ENCODE measurements around the gene WDR93. TPM values are rescaled to one million over a fixed set of nuclear protein-coding genes. Genes with fewer than 3 reads are reported as not detected.
A peak's percentile ranks its signal among the peaks of the same experiment; 100 is the strongest.
"Not testable (repeated sequence)": the region's sequence is repeated elsewhere in the genome, so short reads cannot be mapped to it uniquely, and the experiment has no call there.

Gene WDR93
- total RNA-seq, 1 experiment from 2014 or later = 0.35 TPM

DNA sequence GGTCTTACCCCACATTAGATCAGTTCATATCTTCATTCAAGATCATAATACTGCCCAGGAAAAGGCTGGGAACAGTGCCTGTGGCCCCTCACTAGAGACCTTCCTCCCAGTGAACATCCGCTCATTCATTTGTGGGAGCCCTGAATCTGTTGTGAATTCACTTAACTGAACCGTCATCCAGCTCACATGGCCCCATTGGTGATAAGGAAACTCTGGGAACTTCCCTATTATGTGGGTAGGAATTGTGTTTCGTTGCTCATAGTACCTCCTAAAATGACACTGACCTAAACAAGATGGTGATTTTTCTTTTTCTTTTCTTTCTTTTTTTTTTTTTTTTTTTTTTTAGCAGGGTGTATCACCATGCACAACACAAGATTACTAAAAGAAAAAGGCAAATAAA, 78.8 kb downstream of the WDR93 start:
- DNase-seq (ENCODE audit: low spot score) = no peak

DNA sequence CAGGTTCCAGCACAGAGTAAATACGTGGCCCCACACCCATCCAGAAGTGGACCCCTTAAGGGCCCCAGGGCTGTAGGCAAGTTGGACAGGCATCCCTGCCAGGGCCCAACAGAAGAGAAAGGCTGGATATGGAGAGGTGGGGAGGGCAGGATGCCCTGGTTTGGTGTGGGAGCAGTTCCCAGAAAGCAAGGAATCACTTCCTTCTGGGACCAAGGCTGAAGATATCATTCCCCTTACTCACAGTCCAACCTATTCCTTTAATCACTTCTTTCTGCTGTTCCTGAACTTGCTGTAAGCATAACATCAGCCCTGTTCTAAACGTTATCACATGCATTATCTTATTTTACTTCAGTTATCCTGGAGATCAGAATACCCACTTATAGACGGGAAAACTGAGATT, 79.4 kb downstream of the WDR93 start:
- no peak for DNase-seq (ENCODE audit: low spot score)

DNA sequence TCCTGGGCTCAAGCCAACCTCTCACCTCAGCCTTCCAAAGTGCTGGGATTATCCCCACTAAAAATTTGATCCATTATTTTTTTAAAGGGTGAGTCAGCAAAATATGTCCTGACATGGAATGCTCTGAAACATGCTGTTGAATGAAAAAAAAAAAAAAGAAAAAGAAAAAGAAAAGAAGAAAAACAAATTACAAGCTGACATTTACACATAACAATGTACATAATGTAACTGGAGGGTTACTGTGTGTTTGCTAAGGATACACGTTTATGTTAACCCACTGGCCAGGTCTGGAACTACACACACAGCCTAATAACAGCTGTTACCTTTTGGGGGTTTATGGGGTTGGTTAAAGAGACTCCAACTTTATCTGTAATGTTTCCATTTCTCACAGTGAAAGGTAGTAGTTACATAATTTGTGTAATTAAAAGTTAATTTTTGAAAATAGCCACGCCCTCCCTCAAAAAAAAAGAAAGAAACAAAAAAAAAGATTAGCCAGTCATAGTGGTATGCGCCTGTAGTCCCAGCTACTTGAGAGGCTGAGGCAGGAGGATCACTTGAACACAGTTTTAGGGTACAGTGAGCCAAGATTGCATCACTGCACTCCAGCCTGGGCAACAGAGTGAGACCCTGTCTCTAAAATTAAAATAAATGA, 82.4 kb downstream of the WDR93 start:
- peak; percentile 33 for DNase-seq (ENCODE audit: low spot score)

- DNase-seq (ENCODE audit: low spot score) = no peak
Measured at GRCh38 chr15:89774492-89774891, 83.9 kb downstream of the WDR93 start.

DNA sequence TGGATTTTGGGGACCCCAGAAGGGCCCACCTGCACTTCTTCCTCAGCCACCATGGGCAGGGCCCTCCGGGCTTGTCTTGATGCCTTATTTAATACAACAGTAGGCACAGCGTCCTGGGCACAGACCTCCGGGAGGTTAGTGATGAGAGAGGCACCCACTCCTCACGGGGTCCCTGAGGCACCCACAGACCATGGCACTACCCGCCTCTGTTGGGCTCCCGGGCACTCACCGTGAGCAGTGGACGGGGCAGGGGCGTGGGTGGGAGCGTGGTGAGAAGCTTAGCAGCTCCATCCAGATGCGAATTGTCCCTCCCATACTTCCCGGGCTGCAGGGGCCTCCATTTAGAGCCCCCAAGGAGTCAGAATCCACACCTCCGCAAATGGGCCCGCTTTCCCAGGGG, 85.2 kb downstream of the WDR93 start:
- no peak for DNase-seq (ENCODE audit: low spot score)

DNA sequence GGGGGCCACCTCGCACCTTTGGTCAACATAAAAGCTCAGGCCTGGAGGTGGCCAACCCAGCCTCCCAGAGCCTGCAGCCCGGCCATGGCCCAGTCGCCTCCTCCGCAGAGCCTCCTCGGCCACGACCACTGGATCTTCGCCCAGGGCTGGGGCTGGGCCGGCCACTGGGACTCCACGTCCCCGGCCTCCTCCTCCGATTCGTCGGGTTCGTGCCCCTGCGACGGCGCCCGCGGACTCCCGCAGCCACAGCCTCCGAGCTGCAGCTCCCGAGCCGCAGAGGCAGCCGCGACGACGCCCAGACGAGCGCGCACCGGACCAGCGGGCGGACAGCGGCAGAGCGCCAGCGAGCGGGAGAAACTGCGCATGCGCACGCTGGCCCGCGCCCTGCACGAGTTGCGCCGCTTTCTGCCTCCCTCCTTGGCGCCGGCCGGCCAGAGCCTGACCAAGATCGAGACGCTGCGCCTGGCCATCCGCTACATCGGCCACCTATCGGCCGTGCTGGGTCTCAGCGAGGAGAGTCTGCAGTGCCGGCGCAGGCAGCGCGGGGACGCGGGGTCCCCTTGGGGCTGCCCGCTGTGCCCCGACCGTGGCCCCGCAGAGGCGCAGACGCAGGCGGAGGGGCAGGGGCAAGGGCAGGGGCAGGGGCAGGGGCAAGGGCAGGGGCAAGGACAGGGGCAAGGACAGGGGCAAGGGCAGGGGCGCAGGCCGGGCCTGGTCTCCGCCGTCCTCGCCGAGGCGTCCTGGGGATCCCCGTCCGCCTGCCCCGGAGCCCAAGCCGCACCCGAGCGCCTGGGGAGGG, 85.9 kb downstream of the WDR93 start, which contains the start of gene MESP2:
Gene MESP2 (plus strand): TSS at position 59 of the 799 bp plus-strand sequence. CDS start 26 bp downstream, at position 85.
- no peak for DNase-seq (ENCODE audit: low spot score)

DNA sequence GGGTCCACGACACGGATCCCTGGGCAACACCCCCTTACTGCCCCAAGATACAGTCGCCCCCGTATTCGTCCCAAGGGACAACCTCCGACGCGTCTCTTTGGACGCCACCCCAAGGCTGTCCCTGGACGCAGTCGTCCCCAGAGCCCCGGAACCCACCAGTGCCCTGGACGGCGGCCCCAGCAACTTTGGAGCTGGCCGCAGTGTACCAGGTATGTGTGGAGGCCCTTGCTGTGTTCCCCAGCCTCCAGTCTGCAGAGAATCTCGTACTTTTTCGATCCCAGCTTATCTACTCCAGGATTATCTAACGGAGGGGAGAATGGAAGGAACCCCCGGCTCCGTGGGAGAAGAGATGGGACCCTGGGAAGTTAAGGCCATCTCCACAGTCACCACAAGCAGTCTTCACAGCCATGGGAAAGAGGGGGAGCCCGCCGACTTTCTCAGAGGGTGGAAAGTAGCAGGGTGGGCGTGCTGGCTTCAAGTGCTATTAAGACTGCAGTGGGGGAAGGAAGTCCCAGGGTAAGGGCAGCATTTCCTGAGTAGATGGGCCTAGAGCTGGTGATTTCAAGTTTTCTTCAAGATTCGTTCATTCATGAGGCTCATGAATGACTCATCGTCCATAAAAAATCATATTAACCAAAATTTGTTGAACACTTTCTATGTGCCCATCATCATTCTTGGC, 86.6 kb downstream of the WDR93 start:
- no peak for DNase-seq (ENCODE audit: low spot score)

DNA sequence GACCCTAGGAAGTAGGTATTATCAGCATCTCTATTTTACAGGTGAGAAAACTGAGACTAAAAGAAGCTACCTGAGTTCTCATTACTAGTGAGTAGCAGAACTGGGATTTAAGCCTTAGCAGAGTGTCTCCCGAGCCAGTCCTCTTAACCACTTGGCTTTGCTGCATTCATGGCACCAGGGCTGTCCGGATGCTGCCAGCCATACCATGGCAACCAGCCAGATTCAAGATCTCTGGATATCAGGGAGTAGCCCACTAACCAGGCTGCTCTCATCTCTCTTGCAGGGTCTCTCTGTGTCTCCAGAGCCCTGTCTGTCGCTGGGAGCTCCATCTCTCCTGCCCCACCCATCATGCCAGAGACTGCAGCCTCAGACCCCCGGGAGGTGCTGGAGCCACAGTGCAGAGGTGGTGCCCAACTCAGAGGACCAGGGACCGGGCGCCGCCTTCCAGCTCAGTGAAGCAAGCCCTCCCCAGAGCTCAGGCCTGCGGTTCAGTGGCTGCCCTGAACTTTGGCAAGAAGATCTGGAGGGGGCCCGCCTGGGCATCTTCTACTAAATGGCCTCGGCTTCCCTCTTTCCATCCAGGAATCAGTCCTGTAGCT, 87.3 kb downstream of the WDR93 start:
- no peak for DNase-seq (ENCODE audit: low spot score)

- DNase-seq (ENCODE audit: low spot score) = no peak
Measured at GRCh38 chr15:89778861-89779260, 88.2 kb downstream of the WDR93 start.

DNA sequence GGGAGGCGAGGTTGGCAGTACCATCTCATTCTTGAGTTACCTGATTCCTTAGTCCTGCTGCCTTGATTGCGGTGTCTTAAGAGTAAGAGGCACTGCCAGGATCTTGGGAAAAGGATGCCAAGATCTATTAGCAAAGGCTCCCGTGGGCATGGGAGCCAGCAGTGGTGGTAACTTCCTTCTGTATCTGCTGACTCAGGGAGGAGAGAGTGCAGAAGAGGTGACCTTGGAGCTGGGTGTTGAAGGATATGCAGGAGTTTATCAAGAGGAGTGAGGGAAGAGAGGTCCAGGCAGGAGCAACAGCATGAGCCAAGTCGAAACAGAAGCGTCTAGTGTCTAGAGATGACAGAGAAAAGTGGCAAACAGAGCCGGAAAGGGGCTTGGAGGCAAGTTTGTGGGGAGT, 90.0 kb downstream of the WDR93 start:
- DNase-seq (ENCODE audit: low spot score) = no peak

DNA sequence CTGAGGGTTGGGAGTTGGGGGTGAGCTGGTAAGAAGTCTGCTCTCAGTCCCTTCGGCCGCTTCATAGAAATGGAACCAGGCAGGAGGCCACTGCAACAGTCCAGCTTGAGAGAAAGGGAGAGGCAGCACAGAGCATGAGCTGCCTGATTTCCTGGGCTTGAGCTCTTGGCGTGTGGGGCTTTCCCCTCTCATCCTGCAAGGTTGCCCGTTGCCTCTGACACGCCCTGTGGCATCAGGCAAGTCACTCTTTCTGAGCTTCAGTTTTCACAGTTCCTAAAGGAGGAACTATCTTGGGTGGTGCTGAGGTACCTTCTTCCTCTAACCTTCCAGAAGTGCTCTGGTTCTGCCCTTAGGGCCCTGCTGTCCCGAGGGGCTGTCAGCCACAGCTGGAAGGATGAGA, 90.4 kb downstream of the WDR93 start:
- DNase-seq (ENCODE audit: low spot score) = no peak

GRCh38 chr15:89781891-89782618, 91.4 kb downstream of the WDR93 start:
- DNase-seq (ENCODE audit: low spot score) = no peak

DNA sequence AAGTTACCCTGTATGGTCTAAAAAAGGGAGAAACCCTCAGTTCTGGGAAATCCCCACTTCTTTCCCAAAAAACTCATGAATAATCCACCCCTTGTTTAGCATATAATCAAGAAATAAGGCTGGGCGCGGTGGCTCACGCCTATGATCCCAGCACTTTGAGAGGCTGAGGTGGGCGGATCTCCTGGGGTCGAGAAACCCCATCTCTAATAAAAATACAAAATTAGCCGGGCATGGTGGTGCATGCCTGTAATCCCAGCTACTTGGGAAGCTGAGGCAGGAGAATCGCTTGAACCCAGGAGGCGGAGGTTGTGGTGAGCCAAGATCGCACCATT, 92.0 kb downstream of the WDR93 start:
- DNase-seq (ENCODE audit: low spot score) = not testable (repeated sequence)

- DNase-seq (ENCODE audit: low spot score) = no peak
Measured at GRCh38 chr15:89783111-89783860, 92.7 kb downstream of the WDR93 start.

DNA sequence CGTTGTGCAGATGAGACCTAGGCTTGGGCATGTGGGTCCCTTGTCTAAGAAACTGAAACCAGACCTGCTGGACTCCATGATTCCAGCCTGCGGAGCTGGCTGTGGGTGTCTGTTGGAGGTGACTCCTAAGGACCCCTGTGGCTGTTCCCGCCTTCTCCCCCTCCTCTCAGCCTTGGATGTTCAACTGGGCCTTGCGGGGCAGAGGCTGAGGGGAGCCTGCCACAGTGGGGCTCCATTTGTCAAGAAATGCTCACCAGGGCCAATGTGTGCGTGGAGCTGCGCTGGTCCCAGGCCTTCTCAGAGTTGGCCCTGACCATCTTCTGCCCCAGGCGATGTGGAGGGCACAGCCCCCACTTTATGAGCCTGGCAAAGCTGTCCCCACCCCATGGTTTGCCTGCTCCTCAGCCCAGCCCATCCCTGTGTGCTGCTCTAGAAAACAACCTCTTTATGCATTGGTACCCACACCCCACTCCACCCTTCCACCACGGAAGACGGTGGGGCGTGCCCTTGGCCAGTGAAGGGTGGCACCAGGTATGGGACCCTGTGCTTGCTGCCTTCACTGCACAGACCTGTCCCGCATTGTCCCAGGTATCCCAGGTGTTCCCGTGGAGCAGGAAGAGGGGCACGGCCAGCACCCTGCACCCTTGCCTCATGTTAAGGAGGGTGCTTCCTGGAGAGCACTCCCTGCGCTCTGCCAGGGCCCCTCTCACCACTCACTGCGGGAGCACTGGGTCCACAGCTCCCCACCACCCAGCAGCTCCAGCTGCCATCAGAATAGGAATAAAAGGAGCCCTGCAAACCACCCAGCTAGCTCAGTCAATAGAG, 93.5 kb downstream of the WDR93 start:
- no peak for DNase-seq (ENCODE audit: low spot score)

DNA sequence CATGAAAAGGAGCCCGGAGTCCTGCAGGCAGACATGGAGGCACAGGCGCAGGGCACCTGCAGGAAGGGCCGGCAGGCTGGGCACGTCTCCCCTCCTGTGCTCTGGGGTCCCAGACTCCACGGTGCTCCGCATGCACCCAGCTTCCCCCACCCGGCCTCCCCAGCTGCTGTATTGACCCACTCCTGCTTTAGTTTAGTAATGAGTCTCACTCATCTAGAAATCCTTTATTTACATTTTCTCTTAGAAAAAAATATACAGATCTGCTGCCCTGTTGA, 94.0 kb downstream of the WDR93 start:
- no peak for DNase-seq (ENCODE audit: low spot score)

GRCh38 chr15:89785064-89785773, 94.6 kb downstream of the WDR93 start:
- DNase-seq (ENCODE audit: low spot score) = no peak

DNA sequence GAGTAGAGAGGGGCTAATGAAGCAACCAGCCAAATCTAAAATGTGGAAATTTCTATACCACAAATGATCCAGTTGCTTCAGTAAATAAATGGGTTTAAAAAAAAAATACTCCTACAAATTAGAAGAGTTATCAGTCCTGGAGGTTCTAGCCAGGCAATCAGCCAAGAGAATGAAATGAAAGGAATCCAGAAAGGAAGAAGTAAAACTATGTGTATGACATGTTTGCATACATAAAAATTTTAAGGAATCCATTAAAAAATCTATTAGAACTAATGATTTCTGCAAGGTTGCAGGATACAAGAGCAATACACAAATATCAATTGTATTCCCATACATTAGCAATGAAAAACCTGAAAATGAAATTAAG, 95.1 kb downstream of the WDR93 start:
- DNase-seq (ENCODE audit: low spot score) = no peak

DNA sequence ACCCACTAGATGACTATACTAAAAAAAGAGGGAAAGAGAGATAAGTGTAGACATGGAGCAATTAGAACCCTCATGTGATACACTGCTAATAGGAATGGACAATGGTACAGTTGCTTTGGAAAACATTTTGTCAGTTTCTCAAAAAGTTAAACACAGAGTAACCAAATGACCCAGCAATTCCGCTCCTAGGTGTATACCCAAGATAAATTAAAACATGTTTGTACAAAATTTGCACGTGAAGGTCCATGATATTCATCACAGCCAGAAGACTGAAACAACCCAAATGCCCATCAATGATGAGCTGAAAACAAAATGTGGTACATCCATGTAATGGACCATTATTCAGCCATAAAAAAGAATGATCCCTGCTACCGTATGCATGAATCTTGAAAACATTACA, 97.3 kb downstream of the WDR93 start:
- no peak for DNase-seq (ENCODE audit: low spot score)

DNA sequence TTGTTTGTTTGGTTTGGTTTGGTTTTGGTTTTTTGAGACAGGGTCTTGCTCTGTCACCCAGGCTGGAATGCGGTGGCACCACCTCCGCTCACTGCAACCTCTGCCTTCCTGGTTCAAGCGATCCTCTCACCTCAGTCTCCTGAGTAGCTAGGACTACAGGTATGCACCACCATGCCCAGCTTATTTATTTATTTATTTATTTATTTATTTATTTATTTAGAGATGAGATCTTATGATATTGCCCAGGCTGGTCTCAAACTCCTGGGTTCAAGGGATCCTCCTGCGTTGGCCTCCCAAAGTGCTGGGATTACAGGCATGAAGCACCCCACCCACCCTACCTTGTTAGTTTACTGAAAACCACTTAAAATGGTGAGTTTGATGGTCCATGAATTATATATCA, 98.0 kb downstream of the WDR93 start:
- not testable (repeated sequence) for DNase-seq (ENCODE audit: low spot score)
